Activated naive CD4-positive, alpha-beta T cell treated with anti-CD3 and anti-CD28 coated beads for 36 hours (primary cell): ENCODE measurements around the gene NR2E1. TPM values are rescaled to one million over a fixed set of nuclear protein-coding genes. Genes with fewer than 3 reads are reported as not detected.

Experiments used
- CTCF ChIA-PET: fragments of 350-600 bp; sonication (Branson Sonifier 250); formaldehyde crosslinking; loops from one replicate; lab custom pipeline; 2021; ENCODE audit warnings: antibody characterized with exemption; lab: Charles Lee
- DNase-seq: peaks from one replicate; pipeline ENCODE4 v3.0.0-alpha.2; 2020
- H3K27ac Mint-ChIP-seq: one replicate; pipeline ENCODE4 v1.8.0; 2021; ENCODE audit warnings: mild to moderate bottlenecking, mixed read lengths
- H3K27me3 Mint-ChIP-seq: one replicate; pipeline ENCODE4 v1.8.0; 2021; ENCODE audit warnings: low read depth, mixed read lengths
- H3K36me3 Mint-ChIP-seq: one replicate; pipeline ENCODE4 v1.8.0; 2021; ENCODE audit warnings: low read depth, mixed read lengths
- H3K4me1 Mint-ChIP-seq: one replicate; pipeline ENCODE4 v1.8.0; 2021; ENCODE audit warnings: low read depth, mixed read lengths
- H3K4me3 Mint-ChIP-seq: one replicate; pipeline ENCODE4 v1.8.0; 2021; ENCODE audit warnings: mild to moderate bottlenecking, moderate library complexity, mixed read lengths
- H3K9me3 Mint-ChIP-seq: one replicate; pipeline ENCODE4 v1.8.0; 2021; ENCODE audit warnings: mixed read lengths
- intact Hi-C: fragments of 100-400 bp; cut with micrococcal nuclease; formaldehyde crosslinking; loops from one replicate; pipeline ENCODE4 v1.15.1; 2023
- total RNA-seq, 2 experiments: library from RNA; stranded (reverse); gene quantifications; one replicate each; pipeline ENCODE4 v1.2.3, GENCODE V29; 2021

The NR2E1 gene
- total RNA-seq, 2 experiments from 2014 or later, result not detected

- CTCF ChIA-PET, result interaction anchor here (0.8 to 1.4 kb wide), 5 partner anchors 13 to 334 kb away, joined by 3 to 6 read pairs (median 4); no protein-coding TSS in a partner anchor
- H3K4me1 Mint-ChIP-seq, result peaks cover 16% of the 10 kb centered on the region
Observed at GRCh38 chr6:108157981-108158525, 7.8 kb upstream of the NR2E1 start.

GRCh38 chr6:108159981-108160380, 5.8 kb upstream of the NR2E1 start:
- Mint-ChIP-seq H3K4me1 (peaks cover 18% of the 10 kb centered on the region), H3K4me3 (no peak overlapping the region), H3K27ac (no peak overlapping the region), H3K27me3 (peaks cover 88% of the 10 kb centered on the region), H3K36me3 (no peaks in the 10 kb centered on the region), H3K9me3 (no peaks in the 10 kb centered on the region)
- DNase-seq, result no peak
- CTCF ChIA-PET, result interaction anchor here (1.5 kb wide), 1 partner anchor 28 kb away, joined by 4 read pairs; no protein-coding TSS in a partner anchor
- intact Hi-C loops, result no loop called here

More at GRCh38 chr6:108157981-108158525, 7.8 kb upstream of the NR2E1 start:
- Mint-ChIP-seq H3K27ac (no peak overlapping the region), H3K27me3 (peaks cover 86% of the 10 kb centered on the region), H3K36me3 (no peaks in the 10 kb centered on the region), H3K4me3 (peak overlapping the region; percentile 35), H3K9me3 (no peaks in the 10 kb centered on the region)
- intact Hi-C loops, result no loop called here
- DNase-seq, result no peak

- Mint-ChIP-seq H3K27me3 (peaks cover 90% of the 10 kb centered on the region), H3K4me1 (peaks cover 24% of the 10 kb centered on the region), H3K4me3 (no peak overlapping the region), H3K27ac (no peak overlapping the region), H3K9me3 (no peaks in the 10 kb centered on the region), H3K36me3 (no peaks in the 10 kb centered on the region)
- no peak for DNase-seq
- CTCF ChIA-PET, result interaction anchor here (0.7 to 1.9 kb wide), 5 partner anchors 10 to 330 kb away, joined by 3 to 7 read pairs (median 3); no protein-coding TSS in a partner anchor
- intact Hi-C loops, result no loop called here
Observed at GRCh38 chr6:108161724-108162282, 4.0 kb upstream of the NR2E1 start.

GRCh38 chr6:108163267-108163643, 2.6 kb upstream of the NR2E1 start:
- no peak overlapping the region for H3K4me3 Mint-ChIP-seq
- intact Hi-C loops, result loop anchor here (1.0 kb wide), 1 partner anchor 48 kb away; no protein-coding TSS in a partner anchor

GRCh38 chr6:108163644-108164542, 1.9 kb upstream of the NR2E1 start:
- CTCF ChIA-PET, result interaction anchor here (0.6 to 1.9 kb wide), 3 partner anchors 12 to 328 kb away, joined by 3 to 7 read pairs (median 5); no protein-coding TSS in a partner anchor
- H3K27ac Mint-ChIP-seq, result no peak overlapping the region
- H3K9me3 Mint-ChIP-seq, result no peaks in the 10 kb centered on the region
- H3K4me3 Mint-ChIP-seq, result no peak overlapping the region
- intact Hi-C loops, result loop anchor here (1.0 kb wide), 1 partner anchor 49 kb away; no protein-coding TSS in a partner anchor
- no peak for DNase-seq
- no peaks in the 10 kb centered on the region for H3K36me3 Mint-ChIP-seq
- peaks cover 92% of the 10 kb centered on the region for H3K27me3 Mint-ChIP-seq
- peaks cover 30% of the 10 kb centered on the region for H3K4me1 Mint-ChIP-seq

More at GRCh38 chr6:108163267-108163643, 2.6 kb upstream of the NR2E1 start:
- DNase-seq, result no peak
- Mint-ChIP-seq H3K27ac (no peak overlapping the region), H3K36me3 (no peaks in the 10 kb centered on the region), H3K27me3 (peaks cover 95% of the 10 kb centered on the region), H3K9me3 (no peaks in the 10 kb centered on the region), H3K4me1 (peaks cover 29% of the 10 kb centered on the region)
- CTCF ChIA-PET, result interaction anchor here (0.5 to 1.9 kb wide), 3 partner anchors 11 to 428 kb away, joined by 3 to 7 read pairs (median 3); no protein-coding TSS in a partner anchor

- Mint-ChIP-seq H3K4me3 (no peak overlapping the region), H3K9me3 (no peaks in the 10 kb centered on the region), H3K27ac (no peak overlapping the region), H3K4me1 (peaks cover 36% of the 10 kb centered on the region), H3K36me3 (no peaks in the 10 kb centered on the region), H3K27me3 (peaks cover 92% of the 10 kb centered on the region)
- DNase-seq, result no peak
- CTCF ChIA-PET, result interaction anchor here (1.4 kb wide), 1 partner anchor 327 kb away, joined by 3 read pairs; no protein-coding TSS in a partner anchor
- intact Hi-C loops, result no loop called here
Observed at GRCh38 chr6:108164543-108164814, 1.3 kb upstream of the NR2E1 start.

- H3K4me3 Mint-ChIP-seq, result peak overlapping the region; percentile 8
- DNase-seq, result no peak
- no peak overlapping the region for H3K27ac Mint-ChIP-seq
- H3K27me3 Mint-ChIP-seq, result peaks cover 90% of the 10 kb centered on the region
- CTCF ChIA-PET, result interaction anchor here (1.4 kb wide), 1 partner anchor 327 kb away, joined by 3 read pairs; no protein-coding TSS in a partner anchor
- intact Hi-C loops, result loop anchor here (5.0 kb wide), 1 partner anchor 188 kb away; no protein-coding TSS in a partner anchor
- peaks cover 41% of the 10 kb centered on the region for H3K4me1 Mint-ChIP-seq
- no peaks in the 10 kb centered on the region for H3K36me3 Mint-ChIP-seq
- no peaks in the 10 kb centered on the region for H3K9me3 Mint-ChIP-seq
Observed at GRCh38 chr6:108164815-108165706, 761 bp upstream of the NR2E1 start.

- H3K27ac Mint-ChIP-seq, result no peak overlapping the region
- H3K36me3 Mint-ChIP-seq, result no peaks in the 10 kb centered on the region
- peaks cover 88% of the 10 kb centered on the region for H3K27me3 Mint-ChIP-seq
- H3K9me3 Mint-ChIP-seq, result no peaks in the 10 kb centered on the region
- no peak for DNase-seq
- H3K4me3 Mint-ChIP-seq, result peak overlapping the region; percentile 46
- CTCF ChIA-PET, result no interaction called here
- intact Hi-C loops, result loop anchor here (5.0 kb wide), 1 partner anchor 190 kb away; no protein-coding TSS in a partner anchor
- peaks cover 44% of the 10 kb centered on the region for H3K4me1 Mint-ChIP-seq
Observed at GRCh38 chr6:108166664-108167448, 1.0 kb downstream of the NR2E1 start.

- Mint-ChIP-seq H3K9me3 (no peaks in the 10 kb centered on the region), H3K4me1 (peaks cover 44% of the 10 kb centered on the region), H3K4me3 (peak overlapping the region; percentile 46), H3K27me3 (peaks cover 88% of the 10 kb centered on the region), H3K36me3 (no peaks in the 10 kb centered on the region), H3K27ac (no peak overlapping the region)
- intact Hi-C loops, result loop anchor here (1.0 to 5.0 kb wide), 2 partner anchors 51 to 190 kb away; no protein-coding TSS in a partner anchor
- CTCF ChIA-PET, result no interaction called here
- no peak for DNase-seq
Observed at GRCh38 chr6:108167449-108168089, 1.7 kb downstream of the NR2E1 start.

GRCh38 chr6:108168090-108168463, 2.3 kb downstream of the NR2E1 start:
- Mint-ChIP-seq H3K36me3 (no peaks in the 10 kb centered on the region), H3K9me3 (no peaks in the 10 kb centered on the region), H3K4me3 (peak overlapping the region; percentile 46), H3K27ac (no peak overlapping the region), H3K4me1 (peaks cover 44% of the 10 kb centered on the region), H3K27me3 (peaks cover 88% of the 10 kb centered on the region)
- intact Hi-C loops, result loop anchor here (1.0 to 5.0 kb wide), 2 partner anchors 52 to 191 kb away; no protein-coding TSS in a partner anchor
- DNase-seq, result no peak
- CTCF ChIA-PET, result no interaction called here
